Measurements from ENCODE around the gene AUTS2.
"Not testable (repeated sequence)": the region's sequence is repeated elsewhere in the genome, so short reads cannot be mapped to it uniquely, and the experiment has no call there.

Gene AUTS2

DNA sequence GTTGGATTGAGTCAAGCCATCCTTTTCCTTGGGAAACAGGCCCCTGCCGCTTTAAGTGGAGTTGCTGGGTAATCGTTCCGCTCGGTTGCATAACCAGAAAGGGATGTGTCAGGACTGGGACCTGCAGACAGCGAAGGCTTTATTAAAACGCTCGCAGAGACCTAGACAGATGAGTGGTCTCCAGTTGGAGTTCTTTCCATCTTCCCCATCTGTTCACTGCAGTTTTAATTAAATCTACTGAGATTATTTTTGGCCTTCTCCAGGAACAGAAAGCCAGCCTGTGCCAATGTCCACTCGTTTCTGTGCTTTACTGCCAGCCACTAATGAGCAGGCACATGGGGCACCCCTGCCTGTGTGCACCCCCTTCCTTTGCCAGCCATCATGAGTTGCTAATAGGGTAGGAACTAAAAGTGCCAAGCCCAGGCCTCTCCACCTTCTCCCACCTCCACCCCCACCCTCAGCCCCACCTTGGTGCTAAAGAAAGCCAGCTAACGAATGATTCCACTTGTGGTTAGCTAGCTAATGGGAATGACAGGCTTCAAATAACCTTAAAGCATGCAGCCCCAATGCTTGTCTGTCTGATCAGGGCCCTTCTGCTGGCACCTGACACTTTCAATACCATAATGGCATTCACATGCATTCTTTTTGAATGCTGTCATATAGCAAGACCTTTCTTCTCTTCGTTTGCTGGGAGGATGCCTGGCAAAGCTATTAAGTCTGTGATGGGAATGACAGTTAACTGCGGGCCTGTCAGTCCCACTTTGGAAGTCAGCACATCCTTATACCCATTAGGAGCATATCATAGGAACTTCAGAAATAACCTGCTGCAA lies 976.9 kb downstream of the AUTS2 start:
- DNase-seq = peak; percentile 81

DNA sequence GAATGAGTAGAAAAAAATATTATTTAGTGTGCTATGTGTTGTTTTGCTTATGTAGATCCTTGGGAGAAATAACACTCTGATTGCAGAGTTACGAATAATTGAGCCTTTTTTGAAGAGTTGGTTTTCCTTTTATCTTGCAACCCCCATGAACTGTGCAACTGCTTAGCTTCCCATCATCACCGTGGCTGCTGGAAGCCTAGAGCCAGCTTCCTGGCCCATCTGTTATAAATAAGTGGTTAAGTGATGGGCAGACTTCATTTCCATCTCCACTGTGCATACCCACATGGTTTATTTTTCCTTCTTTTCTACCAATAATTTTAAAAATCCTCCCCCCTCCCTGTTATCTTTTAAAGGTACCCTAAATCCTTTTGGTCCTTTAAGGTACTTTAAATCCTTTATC lies 978.8 kb downstream of the AUTS2 start:
- DNase-seq = peak; percentile 45

DNA sequence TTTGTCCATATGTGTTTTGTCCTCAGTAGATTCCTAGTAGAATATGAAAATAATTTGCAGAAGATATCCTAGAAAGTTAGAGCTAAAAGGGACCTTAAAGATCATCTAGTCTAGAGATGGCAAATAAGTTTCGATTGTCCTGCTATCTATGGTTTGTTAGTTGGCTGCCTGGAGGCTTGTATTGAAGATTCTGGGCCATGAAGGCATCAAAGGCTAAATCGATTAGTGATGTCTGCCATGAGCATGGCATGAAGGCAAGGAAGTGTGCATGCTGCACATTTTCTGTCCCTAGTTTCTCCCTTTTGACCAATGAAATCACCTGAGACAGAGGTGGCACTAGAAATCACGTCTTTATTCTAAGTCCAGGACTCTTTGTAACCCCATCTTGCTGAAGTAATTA lies 979.9 kb downstream of the AUTS2 start:
- DNase-seq = no peak

DNA sequence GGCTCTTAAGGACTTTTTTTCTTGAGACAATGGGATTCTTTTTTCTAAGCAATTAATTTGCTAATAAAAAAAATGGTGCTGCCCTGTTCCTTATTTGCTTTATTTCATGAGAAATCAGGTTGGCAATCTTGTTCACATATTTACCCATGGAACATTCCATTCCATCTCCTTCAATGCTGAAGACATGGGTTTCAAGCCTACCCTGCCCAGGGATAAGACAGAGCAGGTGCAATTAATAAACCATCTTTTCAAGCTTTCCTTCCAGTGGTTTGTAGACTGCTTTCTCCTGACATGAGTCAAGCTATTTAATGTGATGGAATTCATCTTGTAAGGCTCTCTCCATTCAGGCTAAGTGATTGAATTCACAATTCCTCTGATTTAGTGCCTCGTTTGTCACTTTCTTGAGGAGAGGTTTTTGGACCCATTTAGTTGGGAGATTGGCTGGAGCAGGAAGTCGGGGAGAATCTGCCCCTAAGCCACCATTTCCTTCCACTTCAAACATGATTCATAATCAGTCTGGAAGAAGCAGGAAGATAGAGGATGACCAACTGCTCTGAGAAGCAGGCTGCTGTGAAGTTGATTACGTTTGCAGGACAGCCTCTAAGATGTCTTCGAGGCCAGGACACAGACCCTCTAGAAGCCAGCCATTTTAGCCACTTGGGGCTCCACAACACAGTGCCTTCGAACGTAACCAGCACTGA lies 981.3 kb downstream of the AUTS2 start:
- no peak for DNase-seq

DNA sequence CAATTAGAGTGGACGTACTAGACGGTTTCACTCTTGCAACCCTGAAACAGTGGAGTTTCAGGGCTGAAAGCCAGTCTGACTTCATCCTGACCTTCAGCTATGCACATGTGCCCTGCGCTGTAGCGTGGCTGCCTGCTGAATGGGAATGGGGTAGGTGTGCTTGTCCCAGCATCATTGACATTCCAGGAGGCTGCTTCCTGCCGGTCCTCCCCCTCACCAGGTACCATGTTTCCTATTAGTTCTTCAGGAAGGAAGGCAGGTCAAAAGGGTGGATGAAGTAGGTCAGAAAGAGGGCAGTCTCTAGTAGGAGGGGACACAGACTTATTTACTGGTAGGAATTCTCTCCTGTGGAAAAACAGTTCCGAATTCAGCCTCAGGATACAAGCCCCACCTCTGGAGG lies 981.9 kb downstream of the AUTS2 start:
- DNase-seq = no peak

DNA sequence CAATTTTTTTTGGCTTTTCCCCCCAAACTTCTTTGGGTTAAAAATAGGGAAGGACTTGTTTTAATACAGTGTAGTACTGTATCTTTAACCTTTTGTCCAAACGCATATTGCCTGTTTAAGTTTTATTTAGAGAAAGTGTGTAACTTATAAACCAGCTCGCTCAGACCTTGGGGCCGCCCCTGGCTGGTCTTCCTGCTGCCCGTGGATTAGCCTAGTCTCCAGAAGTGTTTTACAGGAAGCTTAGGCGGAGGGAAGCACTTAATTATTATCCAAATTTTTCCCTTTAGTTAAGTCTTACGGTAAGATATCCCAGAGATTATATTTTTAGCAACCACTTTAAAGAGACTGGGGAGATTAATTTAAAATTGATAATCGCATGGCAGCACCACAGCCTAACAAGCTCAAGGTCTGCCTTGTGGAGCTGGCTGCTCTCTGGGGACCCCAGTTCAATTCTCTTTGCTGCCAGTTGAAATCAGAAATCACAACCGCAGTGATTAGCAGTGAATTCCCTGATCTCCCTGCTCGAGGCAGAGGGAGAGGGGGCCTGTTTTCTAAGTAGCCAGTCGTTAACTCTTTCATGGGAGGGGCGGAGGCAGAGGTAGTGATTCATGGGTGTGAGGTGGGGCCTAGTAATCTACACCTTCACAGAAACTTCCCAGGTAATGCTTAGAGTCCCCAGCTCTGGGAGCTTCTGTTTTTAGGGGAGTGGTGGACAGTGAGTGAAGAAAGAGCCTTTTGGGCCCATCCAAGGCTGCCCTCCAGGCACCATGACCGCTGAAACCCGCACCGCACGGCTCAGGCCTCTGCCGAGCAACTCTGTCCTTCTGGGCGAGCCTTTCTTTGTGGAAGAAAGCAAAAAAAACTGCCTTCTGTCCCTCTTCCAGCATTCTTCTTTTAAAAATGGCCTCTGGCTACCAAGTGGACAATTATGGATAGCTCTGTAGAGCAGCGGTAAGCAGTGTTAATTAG lies 984.9 kb downstream of the AUTS2 start:
- DNase-seq = no peak

DNA sequence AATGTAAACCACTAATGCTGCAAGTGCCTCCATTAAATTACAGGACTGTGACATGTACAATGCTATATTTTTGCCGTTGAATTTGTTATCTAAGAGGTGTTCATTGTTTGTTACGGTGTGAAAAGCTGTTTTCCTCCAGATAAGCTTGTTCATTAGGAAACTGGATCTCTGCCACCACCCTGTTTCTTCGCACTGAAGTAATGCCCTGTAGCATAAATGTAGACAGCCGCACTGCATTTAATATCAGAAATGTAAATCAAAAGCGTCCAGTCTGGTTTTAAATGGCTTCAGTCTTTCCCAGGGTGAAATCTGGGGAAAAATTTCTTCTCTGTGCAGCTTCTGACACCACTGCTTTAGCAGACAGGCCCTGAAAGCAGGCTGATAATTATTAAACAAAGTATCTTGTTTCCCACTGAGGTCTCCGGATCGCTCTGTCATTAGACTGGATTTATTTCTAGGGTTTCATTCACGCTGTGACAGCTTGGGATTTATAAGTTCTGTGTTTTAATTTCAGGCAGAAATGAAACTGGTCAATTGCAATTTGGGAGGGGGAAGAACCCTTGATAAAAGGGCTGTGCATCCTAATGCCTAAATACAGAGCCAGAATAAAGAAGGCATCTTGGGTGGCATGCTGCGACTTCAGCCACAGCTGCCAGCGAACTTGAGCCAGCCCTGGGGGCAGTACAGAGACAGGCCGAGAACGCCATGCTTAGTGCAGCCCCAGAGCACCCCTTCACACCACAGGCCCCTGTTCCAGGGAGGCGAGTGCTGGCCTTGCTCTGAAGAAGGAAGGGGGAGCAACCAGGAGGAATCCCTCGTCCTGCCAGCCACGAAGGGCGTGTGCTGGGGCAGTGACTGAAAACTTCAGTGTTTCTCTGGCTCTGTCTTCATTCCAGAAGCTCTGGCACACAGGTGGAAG lies 985.9 kb downstream of the AUTS2 start:
- DNase-seq = no peak

DNA sequence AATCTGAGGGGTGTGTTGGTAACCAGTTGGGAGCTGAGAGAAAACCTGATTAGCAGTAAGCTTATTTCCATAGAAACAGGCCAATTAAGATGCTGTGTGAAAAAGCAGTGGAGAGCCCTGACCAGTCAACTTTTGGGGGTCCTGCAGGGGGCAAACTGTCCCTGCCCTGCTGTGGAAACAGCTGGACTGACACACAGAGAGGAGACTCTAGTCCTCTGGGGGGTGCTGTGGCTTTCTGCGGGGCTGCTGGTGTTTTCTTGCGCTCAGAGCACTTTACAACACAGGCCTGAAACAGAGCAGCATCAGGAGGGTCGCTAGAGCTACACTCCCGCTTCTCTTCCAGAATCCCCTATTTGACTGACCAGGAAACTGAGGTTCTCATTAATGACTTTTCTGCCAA lies 986.8 kb downstream of the AUTS2 start:
- DNase-seq = no peak

DNA sequence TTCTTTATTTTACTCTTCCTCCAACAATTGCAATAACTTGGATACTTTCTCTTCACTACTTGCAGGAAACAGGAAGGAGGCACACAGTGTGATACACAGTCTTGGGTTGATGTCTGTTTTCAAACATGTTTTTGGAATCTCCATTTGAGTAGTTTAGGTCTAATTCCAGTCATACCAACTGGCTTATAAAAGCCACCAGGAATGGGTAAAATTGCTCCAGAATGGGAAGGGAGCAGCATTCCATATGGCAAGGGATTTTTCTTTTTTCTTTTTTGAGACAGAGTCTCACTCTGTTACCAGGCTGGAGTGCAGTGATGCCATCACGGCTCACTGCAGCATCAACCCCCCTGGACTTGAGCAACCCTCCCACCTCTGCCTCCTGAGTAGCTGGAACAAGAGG lies 988.5 kb downstream of the AUTS2 start:
- DNase-seq = no peak

DNA sequence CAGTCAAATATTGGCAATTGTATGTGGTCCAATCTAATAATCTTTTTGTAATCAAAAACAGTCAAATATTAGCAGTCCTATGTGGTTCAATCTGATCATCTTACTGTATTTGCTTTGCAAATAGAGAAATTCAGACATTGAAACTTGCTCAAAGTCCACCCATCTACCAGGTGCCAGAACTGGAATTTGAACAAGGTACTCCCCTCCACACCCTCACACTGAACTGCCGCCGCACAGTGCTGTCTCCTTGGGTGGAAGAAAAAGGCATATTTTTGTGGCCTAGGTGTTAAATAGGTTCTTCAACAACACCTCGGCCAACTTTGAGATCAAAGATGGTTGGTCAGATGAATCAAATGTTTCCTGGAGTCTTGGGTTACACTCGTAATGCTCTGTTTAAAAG lies 989.5 kb downstream of the AUTS2 start:
- DNase-seq = no peak

DNA sequence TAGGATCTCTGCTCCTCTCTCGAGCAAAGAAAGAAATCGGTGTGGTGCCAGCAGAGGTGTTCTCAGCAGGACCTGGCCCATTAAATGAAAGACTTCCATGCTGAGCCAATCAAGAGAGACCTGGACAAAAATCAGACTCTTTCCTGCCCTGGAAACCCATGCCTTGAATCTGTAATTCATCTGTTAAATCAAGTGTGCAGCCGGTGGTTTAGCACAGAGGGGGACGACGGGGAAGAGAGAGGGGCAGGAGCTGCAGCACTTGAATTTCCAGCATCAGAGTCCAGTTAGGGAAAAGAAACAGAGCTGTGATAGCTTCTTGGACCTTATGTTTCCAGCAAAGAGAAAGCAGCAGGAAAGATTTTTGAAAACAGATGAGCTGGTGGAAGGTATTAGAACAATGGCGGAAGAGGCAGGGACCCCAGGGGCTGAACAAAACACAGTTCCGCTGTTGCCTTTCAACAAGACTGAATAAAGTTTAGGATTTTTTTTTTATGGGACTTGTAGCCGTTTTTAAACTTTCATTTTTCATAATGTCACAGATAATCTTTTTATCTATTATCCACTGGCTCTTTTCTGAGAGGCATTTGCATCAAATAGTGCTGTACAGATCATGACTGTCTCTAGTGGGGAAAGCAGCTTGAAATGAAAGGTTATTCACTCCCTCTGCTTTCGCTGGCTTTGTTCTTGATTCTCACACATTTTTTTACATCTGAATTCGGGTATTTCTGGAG lies 990.1 kb downstream of the AUTS2 start:
- DNase-seq = no peak

DNA sequence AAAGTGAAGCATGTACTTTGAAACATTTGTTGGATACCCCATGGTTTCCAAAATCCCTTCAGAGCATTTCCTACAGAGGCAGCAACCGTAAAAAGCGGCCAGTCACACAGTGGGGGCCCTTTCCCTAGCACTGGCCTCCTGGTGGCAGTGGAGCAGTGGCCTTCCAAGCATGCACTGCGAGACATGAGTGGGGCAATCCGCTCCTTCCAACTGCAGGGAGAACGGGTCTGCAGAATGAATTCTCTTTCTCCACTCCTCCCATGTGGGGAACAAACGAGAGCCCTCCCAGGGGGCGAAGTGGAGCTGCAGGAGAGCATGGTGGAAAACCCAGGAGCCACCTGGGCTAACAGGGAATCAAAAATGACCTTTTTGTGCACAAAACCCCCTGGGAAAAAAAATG lies 990.7 kb downstream of the AUTS2 start:
- no peak for DNase-seq

DNA sequence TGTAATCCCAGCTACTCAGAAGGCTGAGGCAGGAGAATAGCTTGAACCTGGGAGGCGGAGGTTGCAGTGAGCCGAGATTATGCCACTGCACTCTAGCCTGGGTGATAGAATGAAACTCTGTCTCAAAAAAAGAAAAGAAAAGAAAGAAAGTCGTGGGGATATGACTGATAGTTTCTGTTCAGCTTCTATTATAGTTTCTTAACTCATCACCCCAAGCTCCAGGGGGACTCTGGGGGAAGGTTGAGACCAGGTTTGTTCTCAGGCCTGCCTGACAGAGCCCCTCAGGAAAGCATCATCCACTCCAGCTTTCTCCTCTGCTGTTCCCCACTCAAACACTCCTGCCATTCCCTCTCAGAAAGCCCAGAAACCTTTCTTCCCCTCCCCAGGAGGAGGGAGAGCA lies 991.3 kb downstream of the AUTS2 start:
- no peak for DNase-seq

DNA sequence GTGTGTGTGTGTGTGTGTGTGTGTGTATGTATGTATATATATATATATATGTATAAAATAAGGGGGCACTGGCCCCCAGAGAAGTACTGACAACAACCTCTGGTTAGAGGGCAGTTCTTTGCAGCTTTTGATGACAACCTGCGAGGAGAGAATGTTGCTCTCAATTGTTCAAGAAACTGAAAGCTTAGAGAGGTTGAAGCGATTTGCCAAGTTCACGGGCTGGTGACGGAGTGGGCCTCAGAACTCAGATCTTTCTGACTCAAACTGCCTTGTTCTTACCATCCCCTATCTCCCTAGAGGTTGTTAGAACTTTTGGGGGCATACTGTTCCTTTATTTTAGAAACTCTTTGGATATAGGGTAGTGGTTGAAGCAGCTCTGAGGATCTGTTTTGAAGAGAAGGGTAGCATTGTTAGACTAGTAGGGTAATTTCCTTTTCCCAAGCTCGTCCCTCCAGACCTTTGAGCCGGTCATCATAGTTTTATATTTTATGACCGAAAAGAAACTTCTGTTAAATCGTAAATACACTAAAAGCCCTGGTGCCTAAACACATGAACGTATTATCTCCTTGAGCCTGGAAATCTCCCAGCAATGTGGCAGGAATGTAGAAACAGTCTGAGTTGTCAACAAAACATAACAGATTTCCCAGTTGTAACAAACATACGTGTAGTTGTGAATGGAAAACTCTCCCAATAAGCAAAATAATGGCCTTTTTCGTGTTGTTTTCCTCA lies 992.0 kb downstream of the AUTS2 start:
- DNase-seq = no peak

DNA sequence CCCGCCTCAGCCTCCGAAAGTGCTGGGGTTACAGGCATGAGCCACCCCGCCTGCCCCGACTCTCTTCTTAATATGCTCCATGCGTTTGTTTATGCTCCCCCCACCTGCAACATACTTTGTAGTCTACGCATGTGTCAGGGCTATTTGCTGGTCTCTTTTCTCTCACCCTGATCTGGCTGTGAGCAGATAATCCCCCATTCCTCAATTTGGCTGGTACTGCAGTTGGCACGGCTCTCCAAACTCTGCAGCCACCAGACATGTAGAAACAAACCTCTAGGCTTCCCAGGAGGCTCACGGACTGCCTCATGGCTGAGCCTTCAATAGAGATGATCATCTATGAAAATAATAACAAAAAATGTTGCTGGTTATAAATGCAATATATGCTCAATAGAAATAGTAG lies 993.4 kb downstream of the AUTS2 start:
- no peak for DNase-seq

DNA sequence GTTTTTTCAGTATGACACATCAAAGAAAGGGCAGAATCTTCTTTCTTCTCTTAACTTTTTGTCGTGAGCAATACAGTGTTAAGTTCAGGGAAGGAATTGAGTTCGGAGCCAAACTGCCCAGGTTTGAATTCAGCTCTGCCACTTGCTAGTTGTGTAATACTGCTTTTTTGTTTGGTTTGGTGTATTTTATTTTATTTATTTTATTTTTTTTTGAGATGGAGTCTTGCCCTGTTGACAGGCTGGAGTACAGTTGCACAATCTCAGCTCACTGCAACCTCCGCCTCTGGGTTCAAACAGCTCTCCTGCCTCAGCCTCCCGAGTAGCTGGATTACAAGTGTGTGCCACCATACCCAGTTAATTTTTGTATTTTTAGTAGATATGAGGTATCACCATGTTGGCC lies 993.9 kb downstream of the AUTS2 start:
- no peak for DNase-seq

DNA sequence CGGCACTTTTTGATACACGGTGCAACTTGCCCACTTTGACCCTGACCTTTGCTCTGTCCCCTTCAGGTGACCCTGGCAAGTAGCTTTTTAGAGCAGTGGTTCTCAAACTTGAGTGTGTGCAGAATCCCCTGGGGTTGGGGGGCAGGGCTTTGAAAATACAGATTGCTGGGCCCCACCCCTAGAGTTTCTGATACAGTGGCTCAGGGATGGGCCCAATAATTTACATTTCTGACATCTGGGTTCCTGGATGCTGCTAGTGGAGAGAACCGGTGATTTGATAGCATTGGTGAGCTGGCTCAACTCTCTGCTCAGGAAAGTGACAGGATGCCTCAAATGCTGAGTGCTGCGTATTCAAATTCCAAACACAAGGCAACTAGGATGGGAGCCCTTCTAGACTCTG lies 995.9 kb downstream of the AUTS2 start:
- no peak for DNase-seq

DNA sequence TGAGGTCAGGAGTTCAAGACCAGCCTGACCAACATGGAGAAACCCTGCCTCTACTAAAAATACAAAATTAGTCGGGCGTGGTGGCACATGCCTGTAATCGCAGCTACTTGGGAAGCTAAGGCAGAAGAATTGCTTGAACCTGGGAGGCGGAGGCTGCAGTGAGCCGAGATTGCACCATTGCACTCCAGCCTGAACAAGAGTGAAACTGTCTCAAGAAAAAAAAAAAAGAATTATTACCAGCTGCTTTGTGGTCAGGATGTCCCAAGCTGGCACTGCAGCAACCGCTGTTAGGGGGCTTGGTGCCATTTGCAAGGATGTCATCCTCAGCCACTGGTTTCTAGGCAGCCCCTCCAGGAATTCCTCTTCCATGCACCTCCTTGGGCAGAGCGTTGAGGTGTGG lies 996.6 kb downstream of the AUTS2 start:
- DNase-seq = not testable (repeated sequence)

DNA sequence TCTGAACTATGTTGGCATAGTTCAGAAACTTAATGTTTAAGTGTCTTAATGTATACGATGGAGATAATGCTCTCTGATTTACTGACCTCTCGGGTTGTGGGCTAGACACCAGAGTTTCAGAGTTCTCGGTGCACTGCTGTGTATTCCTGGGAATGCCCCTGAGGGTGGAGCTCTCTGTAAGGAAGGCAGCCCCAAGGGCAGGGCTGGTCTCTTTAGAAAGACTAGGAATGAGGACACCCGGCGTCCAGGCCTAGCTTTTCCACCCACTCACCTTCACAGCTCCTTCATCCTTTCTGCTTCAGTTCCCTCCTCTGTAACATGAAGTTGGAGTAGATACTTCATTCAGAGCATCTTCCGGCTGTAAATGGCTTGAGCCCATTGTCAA lies 997.1 kb downstream of the AUTS2 start:
- DNase-seq = no peak

DNA sequence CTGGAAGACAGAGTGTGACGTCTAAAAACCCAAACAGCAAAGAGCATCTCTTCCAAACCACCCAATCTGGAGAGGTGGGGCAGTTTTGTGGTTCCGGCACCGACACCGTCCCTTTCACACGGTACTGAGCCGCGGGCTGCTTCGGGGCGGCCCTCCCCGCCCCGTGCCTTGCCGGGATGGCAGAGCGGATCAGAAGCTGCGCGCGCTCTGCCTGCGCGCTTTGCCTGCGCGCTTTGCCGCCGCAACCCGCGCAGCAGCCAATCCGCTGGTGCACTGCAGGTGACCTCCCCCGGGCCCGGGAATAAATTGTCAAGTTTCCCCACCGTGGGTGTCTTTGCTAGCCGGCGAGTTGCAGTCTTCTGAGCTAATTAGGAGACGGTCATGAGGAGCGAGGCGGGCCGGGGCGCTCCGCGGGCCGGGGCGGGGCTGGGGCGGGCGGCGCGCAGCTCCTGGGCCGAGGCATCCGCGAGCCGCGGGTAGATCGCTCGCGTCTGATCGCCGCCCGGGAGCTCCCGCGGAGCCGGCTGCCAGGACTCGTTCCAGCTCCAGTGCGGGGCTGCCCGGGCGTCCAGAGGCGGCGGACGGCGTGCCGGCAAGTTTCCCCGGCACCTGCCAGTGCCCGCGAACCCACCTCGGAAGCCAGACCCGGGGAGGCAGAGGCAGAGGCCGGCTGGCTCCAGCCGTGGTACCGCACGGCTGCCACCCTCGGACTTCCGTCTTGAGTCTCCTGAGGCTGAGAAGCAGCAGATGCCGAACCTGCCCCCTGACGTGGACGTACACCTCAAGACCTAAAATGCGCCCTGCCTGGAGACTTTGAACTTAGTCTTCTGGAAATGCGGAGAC lies 997.7 kb downstream of the AUTS2 start:
- DNase-seq = peak; percentile 54
